Measurements from ENCODE around the gene PHOSPHO1.

DNA sequence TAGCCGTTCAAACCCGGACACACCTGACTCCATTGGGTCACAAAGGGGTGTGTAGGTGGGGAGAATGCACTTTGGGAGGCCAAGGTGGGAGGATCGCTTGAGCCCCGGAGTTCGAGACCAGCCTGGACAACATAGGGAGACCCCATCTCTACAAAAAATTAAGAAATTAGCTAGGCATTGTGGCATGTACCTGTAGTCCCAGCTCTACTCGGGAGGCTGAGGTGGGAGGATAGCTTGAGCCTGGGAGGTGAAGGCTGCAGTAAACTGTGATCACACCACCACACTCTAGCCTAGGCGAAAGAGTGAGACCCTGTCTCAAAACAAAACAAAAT is 942 bp upstream of the PHOSPHO1 start:
- TF ChIP-seq, protein P1, sequence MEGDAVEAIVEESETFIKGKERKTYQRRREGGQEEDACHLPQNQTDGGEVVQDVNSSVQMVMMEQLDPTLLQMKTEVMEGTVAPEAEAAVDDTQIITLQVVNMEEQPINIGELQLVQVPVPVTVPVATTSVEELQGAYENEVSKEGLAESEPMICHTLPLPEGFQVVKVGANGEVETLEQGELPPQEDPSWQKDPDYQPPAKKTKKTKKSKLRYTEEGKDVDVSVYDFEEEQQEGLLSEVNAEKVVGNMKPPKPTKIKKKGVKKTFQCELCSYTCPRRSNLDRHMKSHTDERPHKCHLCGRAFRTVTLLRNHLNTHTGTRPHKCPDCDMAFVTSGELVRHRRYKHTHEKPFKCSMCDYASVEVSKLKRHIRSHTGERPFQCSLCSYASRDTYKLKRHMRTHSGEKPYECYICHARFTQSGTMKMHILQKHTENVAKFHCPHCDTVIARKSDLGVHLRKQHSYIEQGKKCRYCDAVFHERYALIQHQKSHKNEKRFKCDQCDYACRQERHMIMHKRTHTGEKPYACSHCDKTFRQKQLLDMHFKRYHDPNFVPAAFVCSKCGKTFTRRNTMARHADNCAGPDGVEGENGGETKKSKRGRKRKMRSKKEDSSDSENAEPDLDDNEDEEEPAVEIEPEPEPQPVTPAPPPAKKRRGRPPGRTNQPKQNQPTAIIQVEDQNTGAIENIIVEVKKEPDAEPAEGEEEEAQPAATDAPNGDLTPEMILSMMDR (conservative IDR thresholded peaks at IDR 0.05 in 1 of 2, IDR thresholded peaks at IDR 0.05 in 1 of 2; ENCODE audit: low read depth in 1 of 2, low read length in 2 of 2) = no peak
- no peak for TF ChIP-seq EZH2 (IDR thresholded peaks at IDR 0.05; ENCODE audit: low read length, missing control alignments)

Measured in fibroblast of lung (primary cell).